ENCODE results near the gene MRPL36.
"Not testable (repeated sequence)": the region's sequence is repeated elsewhere in the genome, so short reads cannot be mapped to it uniquely, and the experiment has no call there.

The MRPL36 gene

GRCh38 chr5:1831677-1832313 is 32.2 kb upstream of the MRPL36 start:
- DNase-seq: no peak

- DNase-seq: no peak
Observed at GRCh38 chr5:1831257-1831656, 31.6 kb upstream of the MRPL36 start.

- DNase-seq: no peak
Observed at GRCh38 chr5:1830571-1831228, 31.1 kb upstream of the MRPL36 start.

GRCh38 chr5:1827886-1828397 is 28.3 kb upstream of the MRPL36 start:
- DNase-seq: no peak

GRCh38 chr5:1827025-1827885 is 27.6 kb upstream of the MRPL36 start:
- no peak for DNase-seq

- DNase-seq: no peak
Observed at GRCh38 chr5:1826235-1826980, 26.8 kb upstream of the MRPL36 start.

GRCh38 chr5:1824903-1825841 is 25.5 kb upstream of the MRPL36 start:
- DNase-seq: no peak

GRCh38 chr5:1824109-1824821 is 24.6 kb upstream of the MRPL36 start:
- DNase-seq: no peak

GRCh38 chr5:1823381-1824034 is 23.9 kb upstream of the MRPL36 start:
- no peak for DNase-seq

GRCh38 chr5:1821862-1822261 is 22.2 kb upstream of the MRPL36 start:
- no peak for DNase-seq

GRCh38 chr5:1820926-1821325 is 21.3 kb upstream of the MRPL36 start:
- no peak for DNase-seq

GRCh38 chr5:1820381-1820780 is 20.7 kb upstream of the MRPL36 start:
- DNase-seq: no peak

GRCh38 chr5:1819458-1819857 is 19.8 kb upstream of the MRPL36 start:
- DNase-seq: no peak

- no peak for DNase-seq
Observed at GRCh38 chr5:1818784-1819183, 19.1 kb upstream of the MRPL36 start.

- no peak for DNase-seq
Observed at GRCh38 chr5:1817261-1818043, 17.8 kb upstream of the MRPL36 start.

- not testable (repeated sequence) for DNase-seq
Observed at GRCh38 chr5:1816495-1817089, 17.0 kb upstream of the MRPL36 start.

- no peak for DNase-seq
Observed at GRCh38 chr5:1815881-1816292, 16.2 kb upstream of the MRPL36 start.

GRCh38 chr5:1815071-1815786 is 15.6 kb upstream of the MRPL36 start:
- DNase-seq: no peak

All from NCI-H1105 treated with DMSO at 0.1 percent for 48 hours (cell line).